GM21723 (cell line): ENCODE data around the gene KRTAP12-1.
"Not testable (repeated sequence)": the region's sequence is repeated elsewhere in the genome, so short reads cannot be mapped to it uniquely, and the experiment has no call there.

Experiments used
- ATAC-seq: cut with Tn5 transposase; IDR thresholded peaks from one replicate; pipeline ENCODE4 v1.9.1; 2021; ENCODE audit warnings: mild to moderate bottlenecking, moderate library complexity; ENCODE audit not compliant: unreplicated experiment

Gene KRTAP12-1

DNA sequence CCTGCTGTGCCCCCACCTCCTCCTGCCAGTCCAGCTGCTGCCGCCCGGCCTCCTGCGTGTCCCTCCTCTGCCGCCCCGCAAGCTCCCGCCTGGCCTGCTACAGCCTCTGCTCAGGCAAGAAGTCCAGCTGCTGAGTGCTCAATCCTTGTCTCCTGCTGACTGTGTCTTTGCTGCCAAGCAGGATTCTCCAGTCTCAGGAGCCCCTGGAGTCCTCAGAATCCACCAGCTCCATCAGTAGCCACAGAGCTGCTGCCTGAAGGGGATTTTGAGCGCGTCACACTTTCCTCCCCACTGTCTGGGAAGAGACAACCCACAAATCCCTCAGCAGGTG is 34.8 kb downstream of the KRTAP12-1 start:
- ATAC-seq: no peak

GRCh38 chr21:44646366-44647221 is 35.4 kb downstream of the KRTAP12-1 start, which contains the start of gene KRTAP10-11:
KRTAP10-11 (plus strand) TSS chr21:44646414; CDS start chr21:44646459, 45 bp downstream.
- not testable (repeated sequence) for ATAC-seq

DNA sequence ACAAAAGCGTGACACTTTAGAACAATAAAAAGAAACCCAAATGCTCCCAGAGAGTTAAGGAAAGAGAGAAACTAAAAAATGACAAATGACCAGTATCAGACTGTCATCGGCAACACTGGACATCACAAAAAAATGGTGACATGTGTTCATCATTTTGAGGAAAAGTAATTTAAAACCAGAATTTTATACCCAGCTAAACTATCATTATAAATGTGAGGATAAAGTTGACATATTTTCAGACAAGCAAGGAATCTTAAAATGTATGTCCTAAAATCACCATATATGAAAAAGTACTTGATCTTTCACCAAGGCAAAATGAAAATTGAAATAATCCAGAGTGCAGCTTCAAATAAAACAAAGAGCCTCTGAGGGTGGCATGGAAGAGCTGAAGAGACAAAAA is 37.1 kb downstream of the KRTAP12-1 start:
- no peak for ATAC-seq

DNA sequence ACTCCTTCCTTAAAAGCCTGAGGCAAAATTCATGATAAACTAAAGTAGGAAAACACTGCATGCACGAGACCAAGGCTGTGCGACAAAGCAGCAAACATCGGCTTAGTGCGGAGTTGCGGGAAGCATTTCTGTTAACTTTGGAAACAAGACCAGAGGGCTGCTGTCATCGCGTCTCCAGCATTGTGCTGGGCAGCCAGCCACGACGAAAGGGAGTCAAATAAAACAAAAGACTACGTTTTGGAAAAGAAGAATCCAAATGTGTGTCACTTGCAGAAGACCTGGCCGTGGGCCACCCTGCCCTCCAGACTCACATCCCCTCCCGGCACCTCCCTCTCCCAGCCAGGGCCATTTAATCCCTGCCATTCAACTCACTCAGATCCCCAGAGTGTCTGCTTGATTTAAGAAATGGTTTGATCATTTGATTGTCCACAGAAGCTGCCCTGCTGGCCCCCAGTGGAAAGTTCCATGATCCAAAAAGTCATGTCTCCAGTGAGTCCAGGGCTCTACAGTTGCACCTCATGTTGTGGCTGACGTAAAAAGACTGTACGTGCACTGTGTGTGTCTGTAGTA is 38.1 kb downstream of the KRTAP12-1 start:
- no peak for ATAC-seq

DNA sequence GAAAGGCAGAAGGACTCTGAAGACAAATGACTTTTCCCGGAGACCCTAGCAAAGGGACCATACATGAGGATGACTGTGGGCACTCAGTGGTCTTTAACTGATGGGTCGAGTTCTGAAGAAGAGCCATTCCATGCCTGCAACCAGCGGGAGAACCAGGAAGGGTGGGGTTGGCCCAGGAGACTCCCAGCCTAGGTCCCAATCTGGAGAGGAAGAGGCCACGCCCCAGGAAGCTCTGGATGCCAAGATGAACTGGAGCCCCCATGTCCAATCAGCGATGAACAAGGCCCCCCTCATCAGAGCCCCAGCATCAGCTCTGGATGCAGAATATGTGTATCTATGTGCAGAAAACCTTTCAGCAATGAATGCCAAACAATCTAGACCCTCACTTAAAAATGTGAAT is 41.2 kb downstream of the KRTAP12-1 start:
- no peak for ATAC-seq

DNA sequence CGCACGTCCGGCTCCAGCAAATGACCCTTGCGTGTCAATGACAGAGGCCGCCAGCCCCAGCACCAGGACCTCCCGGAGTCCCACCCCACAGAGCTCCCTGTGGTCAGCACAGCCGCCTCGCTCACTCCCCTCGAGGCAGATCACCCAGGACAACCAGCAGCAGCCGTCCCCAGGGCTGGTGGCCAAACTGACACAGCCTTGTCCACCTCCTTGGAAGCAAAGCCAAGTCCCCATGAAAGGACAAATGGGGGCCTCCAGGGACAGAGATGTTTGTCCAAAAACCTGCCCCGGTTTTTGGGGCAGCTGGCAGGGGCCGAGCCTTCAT is 42.7 kb downstream of the KRTAP12-1 start:
- no peak for ATAC-seq

- ATAC-seq: not testable (repeated sequence)
These were observed 43.2 kb downstream of the KRTAP12-1 start for GRCh38 chr21:44638506-44639330.

GRCh38 chr21:44637851-44638348 is 44.1 kb downstream of the KRTAP12-1 start:
- not testable (repeated sequence) for ATAC-seq

DNA sequence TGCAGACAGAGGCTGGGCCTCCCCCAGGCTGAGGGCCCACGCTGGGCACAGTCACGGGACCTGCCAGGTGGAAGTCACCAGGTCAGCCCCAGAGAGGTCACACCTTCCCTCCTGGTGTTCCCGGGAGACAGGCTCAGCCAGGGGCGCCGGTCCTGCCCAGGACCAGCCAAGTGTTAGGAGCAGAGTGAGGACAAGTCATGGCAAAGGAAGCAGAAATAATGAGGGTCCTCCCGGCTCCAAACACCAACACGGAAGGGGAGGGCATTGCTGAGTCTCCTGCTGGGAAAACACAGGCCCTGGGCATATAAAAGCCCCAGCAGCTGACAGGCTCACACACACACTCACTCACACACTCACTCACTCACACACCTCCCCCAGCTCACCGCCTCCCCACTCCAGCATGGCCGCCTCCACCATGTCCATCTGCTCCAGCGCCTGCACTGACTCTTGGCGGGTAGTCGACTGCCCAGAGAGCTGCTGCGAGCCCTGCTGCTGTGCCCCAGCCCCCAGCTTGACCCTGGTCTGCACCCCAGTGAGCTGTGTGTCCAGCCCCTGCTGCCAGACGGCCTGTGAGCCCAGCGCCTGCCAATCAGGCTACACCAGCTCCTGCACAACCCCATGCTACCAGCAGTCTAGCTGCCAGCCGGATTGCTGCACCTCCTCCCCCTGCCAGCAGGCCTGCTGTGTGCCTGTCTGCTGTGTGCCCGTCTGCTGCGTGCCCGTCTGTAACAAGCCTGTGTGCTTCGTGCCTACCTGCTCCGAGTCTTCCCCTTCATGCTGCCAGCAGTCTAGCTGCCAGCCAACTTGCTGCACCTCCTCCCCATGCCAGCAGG is 44.7 kb downstream of the KRTAP12-1 start, which contains the start of gene KRTAP10-10:
Gene KRTAP10-10 (plus strand): TSS at position 339 of the 833 bp plus-strand sequence. CDS start 62 bp downstream, at position 401.
- no peak for ATAC-seq

GRCh38 chr21:44636209-44637017 is 45.5 kb downstream of the KRTAP12-1 start:
- ATAC-seq: no peak

DNA sequence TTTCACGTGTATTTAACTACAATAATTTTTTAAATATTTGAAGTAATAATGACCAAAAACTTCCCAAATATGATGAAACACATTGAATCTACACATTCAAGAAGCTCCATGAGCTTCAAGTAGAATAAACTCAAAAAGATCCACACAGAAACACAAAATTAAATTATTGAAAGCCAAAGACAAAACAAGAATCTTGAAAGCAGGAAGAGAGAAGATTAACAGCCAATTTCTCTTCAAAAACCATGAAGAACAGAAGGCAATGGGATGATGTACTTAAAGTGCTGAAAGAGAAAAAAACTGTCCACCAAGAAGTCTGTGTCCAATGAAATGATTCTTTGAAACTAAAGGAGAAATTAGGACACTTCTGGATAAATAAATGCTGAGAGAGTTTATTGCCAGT is 49.9 kb downstream of the KRTAP12-1 start:
- ATAC-seq: no peak
